HG03066 (cell line): ENCODE results near the gene BMP2K.

ENCODE experiments used
- ATAC-seq: cut with Tn5 transposase; IDR thresholded peaks from one replicate; pipeline ENCODE4 v1.9.1; 2021; ENCODE audit warnings: low read depth; ENCODE audit not compliant: unreplicated experiment

The BMP2K gene

GRCh38 chr4:78776079-78776728, at the start of gene BMP2K:
Gene BMP2K (plus strand): TSS chr4:78776350. CDS start chr4:78776544, 194 bp downstream.
- peak; percentile 56 for ATAC-seq

GRCh38 chr4:78726546-78726945, 49.6 kb upstream of the BMP2K start:
- no peak for ATAC-seq

DNA sequence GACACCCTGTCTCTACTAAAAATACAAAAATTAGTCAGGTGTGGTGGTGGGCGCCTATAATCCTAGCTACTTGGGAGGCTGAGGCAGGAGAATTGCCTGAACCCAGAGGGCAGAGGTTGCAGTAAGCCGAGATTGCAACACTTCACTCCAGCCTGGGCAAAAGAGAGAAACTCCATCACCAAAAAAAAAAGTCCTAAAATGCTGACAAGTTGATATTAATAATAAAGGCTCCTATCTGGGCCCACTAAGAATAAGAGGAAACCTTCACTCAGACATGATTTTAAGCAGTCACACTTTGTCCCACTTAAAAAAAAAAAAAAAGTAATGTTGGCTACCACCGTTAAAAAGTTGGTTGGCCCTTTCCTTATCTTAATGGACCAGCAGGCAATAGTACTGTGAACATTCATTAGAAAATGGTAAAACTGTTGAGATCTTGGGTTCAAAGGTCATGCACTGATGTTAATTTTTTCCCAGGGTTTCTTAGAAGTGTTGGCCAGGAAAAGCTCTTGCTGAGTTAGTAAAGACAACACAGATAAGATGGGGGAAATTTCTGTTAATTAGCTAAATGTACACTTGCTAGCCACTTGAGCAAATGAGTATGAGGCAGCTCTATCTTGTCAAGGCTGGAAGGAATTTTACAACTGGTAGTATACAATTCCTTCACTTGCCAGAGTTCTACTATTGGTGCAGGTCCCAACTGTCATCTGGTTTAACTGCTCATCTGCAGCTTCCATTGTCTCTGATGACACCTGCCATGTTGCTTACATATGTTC, 43.6 kb upstream of the BMP2K start:
- ATAC-seq, result no peak

GRCh38 chr4:78734441-78735162, 41.5 kb upstream of the BMP2K start:
- ATAC-seq, result no peak

DNA sequence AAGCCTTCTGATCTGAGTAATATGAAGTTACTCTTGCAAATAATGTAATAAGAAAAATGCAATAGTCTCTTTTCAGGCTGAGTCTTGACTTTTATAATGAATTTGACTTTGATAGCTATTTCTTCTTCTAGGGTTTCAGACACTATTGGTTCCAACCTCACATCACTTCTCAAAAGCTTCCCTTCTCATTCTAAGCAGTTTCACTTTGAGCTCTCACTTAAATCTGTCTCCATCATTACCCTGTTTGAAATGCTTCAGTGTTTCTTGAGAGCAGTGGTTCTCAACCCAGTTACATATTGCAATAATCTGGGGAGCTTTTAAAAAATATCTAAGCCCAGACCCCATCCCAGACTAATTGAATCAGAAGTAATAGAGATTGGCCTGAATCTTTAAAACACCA, 40.5 kb upstream of the BMP2K start:
- ATAC-seq, result peak; percentile 55

DNA sequence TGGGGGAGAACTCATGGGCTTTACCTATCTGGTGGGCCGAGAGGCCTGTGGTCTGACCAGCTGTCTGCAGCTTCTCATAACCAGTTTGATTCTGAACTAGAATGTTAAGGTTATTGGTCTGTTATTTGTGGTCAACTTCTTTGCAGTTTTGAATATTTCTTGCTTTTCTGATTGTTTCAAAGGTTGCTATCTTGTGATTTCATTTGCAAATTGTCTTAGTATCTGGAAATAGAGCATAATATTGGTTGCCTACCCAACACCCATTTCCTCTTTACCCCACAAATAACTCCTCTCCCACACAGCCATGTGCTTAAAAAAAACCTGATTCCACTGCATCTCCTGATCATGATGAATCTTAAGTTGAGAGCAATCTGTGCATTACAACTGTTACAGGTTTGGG, 39.1 kb upstream of the BMP2K start:
- peak; percentile 57 for ATAC-seq

- no peak for ATAC-seq
Measured at GRCh38 chr4:78737973-78738372, 38.2 kb upstream of the BMP2K start.

GRCh38 chr4:78742300-78742699, 33.9 kb upstream of the BMP2K start:
- ATAC-seq, result no peak

DNA sequence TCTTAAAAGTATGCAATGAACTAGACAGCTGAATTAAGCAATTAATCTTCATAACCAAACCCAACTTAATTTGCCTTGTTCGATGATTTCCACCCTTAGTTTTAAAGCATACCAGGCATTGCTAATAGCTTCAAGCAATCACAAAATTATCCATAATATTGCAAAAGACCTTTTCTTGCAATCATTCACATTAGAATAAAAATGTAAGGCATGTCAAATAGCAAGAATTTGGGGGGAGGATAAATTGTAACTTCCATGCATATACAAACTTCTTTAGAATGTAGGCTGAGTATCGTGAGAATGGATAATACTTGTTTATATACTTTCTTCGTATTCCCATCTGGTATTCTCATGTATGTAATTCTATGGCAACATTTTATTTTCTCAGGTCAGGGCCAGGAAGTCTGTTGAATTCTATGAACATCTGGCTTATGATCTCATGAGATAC, 28.7 kb upstream of the BMP2K start:
- ATAC-seq, result no peak

DNA sequence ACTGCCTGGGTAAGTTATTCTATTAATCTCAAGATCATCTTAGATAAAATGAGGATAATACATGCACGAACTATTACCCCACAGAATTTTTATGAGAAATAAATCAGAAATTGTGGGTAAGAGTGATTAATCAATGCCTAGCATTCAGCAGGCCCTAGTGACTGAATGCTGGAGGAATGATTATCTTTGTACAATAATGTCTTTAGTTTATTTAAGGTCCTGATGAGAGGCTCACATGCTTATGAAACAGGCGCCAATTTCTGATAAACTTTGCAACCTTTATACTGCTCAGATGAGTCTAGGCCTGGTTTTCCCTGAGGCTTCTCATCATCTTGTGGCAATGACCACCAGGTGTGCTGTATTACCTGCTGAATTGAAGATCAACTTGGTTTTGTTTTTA, 27.8 kb upstream of the BMP2K start:
- no peak for ATAC-seq

DNA sequence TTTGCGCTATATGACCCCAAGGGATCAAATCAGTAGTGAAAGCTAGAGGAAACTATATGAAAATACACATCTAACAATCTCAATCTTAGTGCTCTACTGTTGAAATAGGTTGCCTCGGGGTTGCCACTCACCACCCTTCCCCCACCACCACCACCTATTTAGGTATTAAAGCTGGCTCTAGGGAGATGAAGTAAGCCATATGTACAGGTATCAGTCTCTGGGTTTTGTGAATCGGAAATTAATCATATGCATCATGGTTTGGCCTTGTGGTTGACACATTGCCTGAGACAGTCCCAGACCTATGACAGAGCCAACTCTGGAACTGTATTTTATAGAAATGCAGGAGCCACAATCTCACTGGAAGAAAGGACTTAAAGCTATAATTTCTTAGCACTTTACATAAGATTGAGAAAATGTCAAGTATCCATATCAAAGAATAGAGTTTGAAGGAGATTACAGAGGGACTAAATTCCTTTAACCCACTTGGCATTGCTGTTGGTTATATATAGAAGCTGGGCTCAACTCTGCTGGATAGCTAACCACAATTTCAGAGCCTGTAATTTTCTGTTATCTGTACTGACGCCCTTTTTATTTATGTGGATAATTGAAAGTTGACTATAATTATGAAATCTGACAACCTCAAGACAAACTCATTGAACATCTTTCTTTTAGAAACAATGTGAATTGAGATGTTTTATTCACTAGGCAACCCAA, 26.7 kb upstream of the BMP2K start:
- no peak for ATAC-seq

DNA sequence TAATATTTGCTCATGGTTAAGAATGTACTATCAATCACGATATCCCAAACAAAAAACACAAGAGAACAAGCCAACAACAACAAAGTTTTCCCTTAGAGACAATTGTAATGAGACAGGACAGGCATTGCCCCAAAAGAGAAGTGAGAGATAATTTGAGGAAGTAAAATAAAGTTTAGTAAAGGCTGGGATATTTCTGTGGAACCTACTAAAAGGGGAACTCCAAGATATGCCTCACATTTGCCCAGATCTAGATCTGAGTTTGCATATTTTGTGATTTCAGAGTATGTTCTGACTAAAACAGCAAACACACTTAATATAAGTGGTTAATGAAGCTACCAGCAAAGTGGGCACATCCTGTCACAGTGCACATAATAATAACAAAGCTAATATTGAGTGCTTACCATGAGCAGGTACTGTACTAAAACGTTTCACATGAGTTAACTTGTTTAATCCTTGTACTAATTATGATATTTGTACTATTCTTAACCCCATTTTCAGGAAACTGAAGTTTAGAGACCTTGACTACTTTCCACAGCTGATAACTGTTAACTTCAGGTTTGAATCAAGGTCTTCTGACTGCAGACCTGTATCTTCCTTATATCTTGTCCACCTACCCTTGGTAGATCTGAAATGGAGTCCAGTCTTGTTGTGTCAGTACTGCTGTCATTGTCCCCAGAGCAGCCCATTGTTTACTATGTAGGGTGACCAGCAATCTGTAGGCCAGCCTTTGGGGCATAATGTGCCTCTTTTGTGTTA, 26.0 kb upstream of the BMP2K start:
- ATAC-seq, result peak; percentile 85

- ATAC-seq, result no peak
Measured at GRCh38 chr4:78753091-78753490, 23.1 kb upstream of the BMP2K start.

- no peak for ATAC-seq
Measured at GRCh38 chr4:78754872-78755271, 21.3 kb upstream of the BMP2K start.

- ATAC-seq, result no peak
Measured at GRCh38 chr4:78756137-78756536, 20.0 kb upstream of the BMP2K start.

DNA sequence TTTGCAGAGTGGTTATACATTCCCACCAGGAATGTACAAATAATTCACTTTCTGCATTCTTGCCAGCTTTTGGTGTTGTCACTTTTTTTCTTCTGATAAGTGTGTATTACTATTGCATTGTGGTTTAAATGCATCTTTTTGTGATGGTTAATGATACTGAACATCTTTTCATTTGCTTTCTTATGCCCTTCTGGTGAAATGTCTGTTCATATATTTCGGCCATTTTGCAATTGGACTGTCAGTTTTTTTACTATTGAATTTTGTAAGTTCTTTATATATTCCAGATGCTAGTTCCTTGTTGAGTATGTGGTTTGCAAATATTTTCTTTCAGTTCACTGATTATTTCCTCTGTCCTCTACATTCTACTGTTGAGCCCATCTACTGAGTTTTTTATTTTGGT, 19.4 kb upstream of the BMP2K start:
- no peak for ATAC-seq

GRCh38 chr4:78757574-78757973, 18.6 kb upstream of the BMP2K start:
- no peak for ATAC-seq

- no peak for ATAC-seq
Measured at GRCh38 chr4:78758085-78758484, 18.1 kb upstream of the BMP2K start.

DNA sequence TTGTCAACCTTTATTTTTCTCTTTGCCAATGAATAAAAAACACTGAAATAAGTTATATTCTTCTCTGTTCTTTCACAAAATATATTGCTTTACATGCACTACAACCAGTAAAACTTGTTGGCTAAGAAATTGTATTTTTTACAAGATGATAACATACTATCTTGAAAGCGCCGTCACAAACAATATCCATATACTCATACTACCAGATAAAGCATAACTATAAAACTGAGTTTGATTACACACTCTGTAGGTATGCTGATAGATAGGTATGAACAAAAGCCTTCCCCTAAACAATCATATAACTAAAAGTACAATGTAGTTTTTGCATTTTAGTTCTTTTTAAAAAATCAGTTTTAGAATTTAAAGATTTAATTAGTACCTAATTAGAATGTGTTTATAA, 13.6 kb upstream of the BMP2K start:
- no peak for ATAC-seq

DNA sequence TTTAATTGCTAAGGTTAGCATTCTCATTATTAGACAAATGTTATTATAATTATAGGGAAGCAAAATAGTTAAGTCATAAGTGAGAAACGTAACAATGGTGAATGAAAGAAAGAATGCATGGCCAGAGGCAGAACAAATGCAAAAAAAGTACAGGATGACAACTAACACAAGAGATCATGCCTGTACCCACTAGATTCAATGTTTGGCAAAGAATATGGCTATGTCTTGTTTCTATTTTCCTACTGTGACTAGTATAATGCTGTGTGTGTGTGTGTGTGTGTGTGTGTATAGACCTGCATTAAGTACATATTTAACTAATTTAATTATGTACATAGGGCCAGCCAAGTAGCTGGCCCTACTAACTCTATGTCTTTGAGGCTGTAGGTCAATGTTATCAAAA, 12.9 kb upstream of the BMP2K start:
- ATAC-seq, result no peak
